DOHH2 (cell line): ENCODE data around the gene GLP2R.

Experiments
- H3F3A ChIP-seq: fragments of 200-600 bp; sonication (generic), shearing (Covaris generic); 2 replicates; pipeline ENCODE4 v1.6.0; 2016; ENCODE audit warnings: antibody characterized with exemption, mild to moderate bottlenecking; ENCODE audit not compliant: control insufficient read depth, insufficient read depth
- H3K27ac ChIP-seq: fragments of 200-600 bp; sonication (generic); 2 replicates; pipeline ENCODE4 v1.5.1; 2014; ENCODE audit warnings: low read depth, mild to moderate bottlenecking, low read length, moderate library complexity
- H3K27me3 ChIP-seq: fragments of 200-600 bp; sonication (generic); 2 replicates; pipeline ENCODE4 v1.6.1; 2014; ENCODE audit warnings: mild to moderate bottlenecking, low read length, mixed read lengths; ENCODE audit not compliant: control insufficient read depth
- H3K36me3 ChIP-seq: fragments of 200-600 bp; sonication (generic); 2 replicates; pipeline ENCODE4 v1.6.1; 2014; ENCODE audit warnings: mild to moderate bottlenecking, low read length, moderate library complexity, mixed read lengths; ENCODE audit not compliant: control insufficient read depth
- H3K4me1 ChIP-seq: fragments of 200-600 bp; sonication (generic); 2 replicates; pipeline ENCODE4 v1.6.1; 2014; ENCODE audit warnings: mild to moderate bottlenecking, low read length, mixed read lengths; ENCODE audit not compliant: control insufficient read depth
- H3K4me2 ChIP-seq: fragments of 200-600 bp; sonication (generic); 2 replicates; pipeline ENCODE4 v1.6.0; 2014; ENCODE audit warnings: mild to moderate bottlenecking, low read length, moderate library complexity
- H3K4me3 ChIP-seq: fragments of 200-600 bp; sonication (generic); 2 replicates; pipeline ENCODE4 v1.5.1; 2014; ENCODE audit warnings: mild to moderate bottlenecking, low read length, mixed read lengths
- H3K79me2 ChIP-seq: fragments of 200-600 bp; sonication (generic); 2 replicates; pipeline ENCODE4 v1.6.1; 2014; ENCODE audit warnings: mild to moderate bottlenecking, low read length, mixed read lengths; ENCODE audit not compliant: control insufficient read depth
- H3K9me2 ChIP-seq: fragments of 200-600 bp; sonication (generic); replicated peaks from 2 replicates; pipeline ENCODE4 v1.6.1; 2014; ENCODE audit warnings: mild to moderate bottlenecking, low read length, mixed read lengths; ENCODE audit not compliant: control insufficient read depth
- H3K9me3 ChIP-seq: fragments of 200-600 bp; sonication (generic); 2 replicates; pipeline ENCODE4 v1.6.1; 2014; ENCODE audit warnings: antibody characterized with exemption, low read length, mixed read lengths; ENCODE audit not compliant: control insufficient read depth, insufficient read depth
- H4K20me1 ChIP-seq: fragments of 200-600 bp; sonication (generic); 2 replicates; pipeline ENCODE4 v1.6.0; 2014; ENCODE audit warnings: low read depth, mild to moderate bottlenecking, antibody characterized with exemption, low read length, moderate library complexity; ENCODE audit not compliant: control insufficient read depth, insufficient read depth
- CTCF ChIP-seq: fragments of 200-600 bp; sonication (generic); IDR thresholded peaks from one replicate; pipeline ENCODE4 v1.5.1; 2014; ENCODE audit warnings: antibody characterized with exemption, mild to moderate bottlenecking, low read depth, low read length; ENCODE audit not compliant: poor library complexity, severe bottlenecking
- EZH2phosphoT487 ChIP-seq: fragments of 200-600 bp; sonication (generic); IDR thresholded peaks from 2 replicates; pipeline ENCODE4 v1.6.1; 2017; ENCODE audit warnings: borderline replicate concordance, mild to moderate bottlenecking, antibody characterized with exemption, low read length, moderate library complexity, mixed read lengths

GLP2R gene

GRCh38 chr17:9941305-9941704 is 115.6 kb downstream of the GLP2R start:
- H3K9me2 ChIP-seq, result no peaks in the 10 kb centered on the region
- H3K36me3 ChIP-seq, result no peaks in the 10 kb centered on the region
- H3K4me3 ChIP-seq, result no peak overlapping the region
- no peaks in the 10 kb centered on the region for H3K9me3 ChIP-seq
- no peaks in the 10 kb centered on the region for H3F3A ChIP-seq
- H3K27ac ChIP-seq, result no peak overlapping the region
- no peaks in the 10 kb centered on the region for H3K27me3 ChIP-seq
- no peak for TF ChIP-seq EZH2phosphoT487
- no peak for TF ChIP-seq CTCF
- H3K4me1 ChIP-seq, result no peaks in the 10 kb centered on the region
- H4K20me1 ChIP-seq, result no peaks in the 10 kb centered on the region
- H3K4me2 ChIP-seq, result no peak overlapping the region
- H3K79me2 ChIP-seq, result no peaks in the 10 kb centered on the region
